Right hindlimb (tissue), 1 donor: ENCODE data around the gene GNMT.
"Not testable (repeated sequence)": the region's sequence is repeated elsewhere in the genome, so short reads cannot be mapped to it uniquely, and the experiment has no call there.

Source experiments
- DNase-seq: peaks from one replicate; pipeline ENCODE4 v3.0.0-alpha.2; 2018

Gene GNMT

DNA sequence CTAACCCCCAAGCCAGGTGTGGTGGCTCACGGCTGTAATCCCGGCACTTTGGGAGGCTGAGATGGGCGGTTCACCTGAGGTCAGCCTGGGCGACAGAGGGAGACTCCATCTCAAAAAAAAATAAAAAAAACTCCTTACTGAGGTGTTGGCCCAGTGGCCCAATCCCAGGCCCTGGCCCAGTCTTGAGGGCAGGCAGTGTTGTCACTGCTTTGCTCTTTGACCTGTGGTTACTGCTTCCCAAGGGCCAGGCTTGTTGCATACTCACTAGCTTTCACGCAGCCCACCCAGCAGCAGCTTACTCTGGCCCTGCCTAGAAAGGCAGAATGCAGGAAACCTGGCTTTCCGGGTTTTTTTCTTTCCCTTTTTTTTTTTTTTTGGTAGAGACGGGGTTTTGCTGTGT, 18.1 kb upstream of the GNMT start:
- DNase-seq = no peak

DNA sequence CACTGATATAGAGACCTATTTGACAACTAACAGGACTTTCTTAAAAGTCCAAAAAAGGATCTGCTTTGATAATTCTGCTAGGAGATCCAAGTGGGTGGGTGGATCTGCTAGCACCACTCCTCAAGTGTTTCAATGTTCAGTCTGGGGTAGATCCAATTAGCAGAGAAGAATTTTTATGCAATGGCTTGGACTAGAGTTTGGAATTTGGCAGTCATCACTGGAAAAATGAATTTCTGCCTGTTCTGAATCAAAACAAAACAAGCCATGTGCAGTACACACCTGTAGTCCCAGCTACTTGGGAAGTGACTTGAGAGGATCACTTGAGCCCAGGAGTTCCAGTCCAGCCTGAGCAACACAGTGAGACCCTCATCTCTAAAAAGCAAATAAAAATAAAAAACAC, 12.6 kb upstream of the GNMT start:
- DNase-seq = no peak

DNA sequence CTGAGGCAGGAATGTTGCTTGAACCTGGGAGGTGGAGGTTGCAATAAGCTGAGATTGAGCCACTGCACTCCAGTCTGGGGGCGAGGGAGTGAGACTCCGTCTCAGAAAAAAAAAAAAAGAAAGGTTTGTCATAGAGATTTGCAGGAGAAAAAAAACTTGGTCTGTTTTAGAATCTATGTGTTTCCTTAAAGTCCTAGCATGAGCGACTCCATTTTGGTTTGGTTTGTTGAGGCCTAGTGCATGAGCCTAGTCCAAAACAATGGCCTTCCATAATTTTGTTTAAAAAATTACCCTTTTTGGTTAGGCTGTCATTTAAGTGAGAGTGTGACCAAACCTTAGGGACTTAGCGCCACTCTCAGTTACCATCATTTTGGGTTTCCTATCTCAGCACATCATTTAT, 8.2 kb upstream of the GNMT start:
- DNase-seq = no peak

DNA sequence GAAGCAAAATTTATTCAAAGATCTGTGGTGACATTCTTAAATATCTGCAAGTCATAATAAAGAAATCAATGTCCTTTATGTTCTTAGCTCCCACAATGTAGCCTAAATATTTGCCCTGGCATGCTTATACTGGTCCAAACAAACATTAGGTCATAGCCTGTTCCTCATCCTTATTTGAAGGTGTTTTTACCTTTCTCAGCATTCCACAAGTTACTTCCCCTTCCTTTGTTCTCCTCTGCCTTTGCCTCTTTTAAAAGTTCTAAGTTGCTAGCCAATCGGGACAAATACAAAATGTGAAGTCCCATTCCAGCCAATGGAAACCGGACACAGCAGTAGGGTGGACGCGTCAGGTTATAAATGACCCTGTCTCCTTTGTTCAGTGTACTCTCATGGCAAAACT, 6.1 kb upstream of the GNMT start:
- DNase-seq = not testable (repeated sequence)

DNA sequence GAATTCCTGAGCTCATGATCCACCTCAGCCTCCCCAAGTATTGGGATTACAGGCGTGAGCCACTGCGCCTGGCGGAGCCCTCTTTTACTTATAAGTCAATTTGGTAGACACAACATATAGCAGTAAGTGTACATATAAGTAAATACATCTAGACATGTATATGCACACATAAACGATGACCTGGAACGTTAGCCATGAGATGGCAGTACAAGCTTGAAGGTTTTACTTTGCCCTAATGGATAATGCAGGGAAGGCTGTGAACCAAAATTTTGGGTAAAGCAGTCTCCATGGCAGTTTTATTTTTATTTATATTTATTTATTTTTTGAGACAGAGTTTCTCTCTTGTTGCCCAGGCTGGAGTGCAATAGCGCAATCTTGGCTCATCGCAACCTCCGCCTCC, 2.4 kb upstream of the GNMT start:
- DNase-seq = no peak

DNA sequence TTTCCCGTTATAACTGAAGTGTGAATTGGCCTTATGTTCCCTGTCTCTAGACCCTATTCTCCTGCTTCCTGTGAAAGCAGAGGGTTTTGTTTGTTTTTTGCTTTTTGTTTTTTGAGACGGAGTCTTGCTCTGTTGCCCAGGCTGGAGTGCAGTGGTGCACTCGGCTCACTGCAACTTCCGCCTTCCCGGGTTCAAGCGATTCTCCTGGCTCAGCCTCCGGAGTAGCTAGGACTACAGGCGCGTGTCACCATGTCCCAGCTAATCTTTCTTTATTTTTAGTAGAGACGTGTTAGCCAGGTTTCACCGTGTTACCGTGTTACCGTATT, 674 bp upstream of the GNMT start:
- no peak for DNase-seq

DNA sequence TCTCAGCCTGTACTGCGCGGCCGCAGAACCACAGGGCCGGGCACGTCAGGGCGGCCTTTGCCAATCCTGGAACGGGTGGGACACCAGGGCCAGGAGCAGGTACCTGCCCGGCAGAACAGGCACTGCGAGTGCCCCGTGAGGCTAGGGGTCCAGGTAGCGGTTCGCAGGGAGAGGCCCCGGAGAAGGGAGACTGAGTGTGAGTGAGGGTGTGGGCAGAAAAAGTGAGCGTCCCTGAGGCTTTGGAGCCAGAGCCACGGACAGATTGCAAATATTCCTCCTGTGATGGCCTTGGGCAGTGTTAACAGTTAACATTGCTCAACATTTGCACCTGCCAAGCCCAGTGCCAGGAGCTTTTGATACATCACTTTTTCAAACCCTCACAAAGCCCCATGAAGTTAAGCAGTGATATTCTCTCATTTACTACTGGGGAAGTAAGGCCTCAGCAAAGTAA, 491 bp downstream of the GNMT start:
- no peak for DNase-seq

DNA sequence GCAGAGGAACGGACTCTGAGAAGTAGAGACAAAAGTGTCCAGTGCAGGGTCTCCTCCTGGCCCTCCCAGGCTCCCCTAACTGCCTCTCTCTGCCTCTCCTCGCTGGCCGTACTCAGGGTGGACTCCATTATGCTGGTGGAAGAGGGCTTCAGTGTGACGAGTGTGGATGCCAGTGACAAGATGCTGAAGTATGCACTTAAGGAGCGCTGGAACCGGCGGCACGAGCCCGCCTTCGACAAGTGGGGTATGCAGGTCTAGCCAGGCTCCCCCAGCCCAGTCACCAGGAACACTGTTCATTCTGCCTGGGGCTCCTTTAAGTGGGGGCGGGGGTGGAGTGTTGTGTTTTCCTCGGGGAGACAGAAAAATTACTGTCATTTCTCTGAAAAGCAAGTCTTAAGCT, 1.5 kb downstream of the GNMT start:
- DNase-seq = no peak

DNA sequence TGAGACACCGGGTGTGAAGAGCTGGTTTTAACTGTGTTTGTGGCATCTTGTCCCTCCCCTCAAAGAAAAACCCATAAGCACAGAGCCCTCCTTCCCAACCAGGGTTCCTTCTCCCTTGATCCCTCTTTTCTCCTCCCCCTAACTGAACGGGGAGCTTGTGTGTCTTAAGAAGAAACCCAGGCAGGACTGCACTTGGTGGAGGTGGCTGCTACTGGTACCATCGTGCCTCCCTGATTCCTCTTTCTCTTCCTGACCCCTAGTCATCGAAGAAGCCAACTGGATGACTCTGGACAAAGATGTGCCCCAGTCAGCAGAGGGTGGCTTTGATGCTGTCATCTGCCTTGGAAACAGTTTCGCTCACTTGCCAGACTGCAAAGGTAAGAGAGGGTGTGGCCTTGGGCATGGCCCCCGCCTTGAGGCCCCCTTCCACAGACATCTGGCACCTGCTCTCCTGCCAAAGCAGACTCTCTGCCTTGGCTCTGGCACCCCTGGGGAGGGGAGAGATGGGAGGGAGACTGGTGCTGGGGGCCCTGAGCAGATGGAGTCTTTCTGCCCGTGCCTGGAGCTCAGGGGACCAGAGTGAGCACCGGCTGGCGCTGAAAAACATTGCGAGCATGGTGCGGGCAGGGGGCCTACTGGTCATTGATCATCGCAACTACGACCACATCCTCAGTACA, 2.1 kb downstream of the GNMT start:
- no peak for DNase-seq

DNA sequence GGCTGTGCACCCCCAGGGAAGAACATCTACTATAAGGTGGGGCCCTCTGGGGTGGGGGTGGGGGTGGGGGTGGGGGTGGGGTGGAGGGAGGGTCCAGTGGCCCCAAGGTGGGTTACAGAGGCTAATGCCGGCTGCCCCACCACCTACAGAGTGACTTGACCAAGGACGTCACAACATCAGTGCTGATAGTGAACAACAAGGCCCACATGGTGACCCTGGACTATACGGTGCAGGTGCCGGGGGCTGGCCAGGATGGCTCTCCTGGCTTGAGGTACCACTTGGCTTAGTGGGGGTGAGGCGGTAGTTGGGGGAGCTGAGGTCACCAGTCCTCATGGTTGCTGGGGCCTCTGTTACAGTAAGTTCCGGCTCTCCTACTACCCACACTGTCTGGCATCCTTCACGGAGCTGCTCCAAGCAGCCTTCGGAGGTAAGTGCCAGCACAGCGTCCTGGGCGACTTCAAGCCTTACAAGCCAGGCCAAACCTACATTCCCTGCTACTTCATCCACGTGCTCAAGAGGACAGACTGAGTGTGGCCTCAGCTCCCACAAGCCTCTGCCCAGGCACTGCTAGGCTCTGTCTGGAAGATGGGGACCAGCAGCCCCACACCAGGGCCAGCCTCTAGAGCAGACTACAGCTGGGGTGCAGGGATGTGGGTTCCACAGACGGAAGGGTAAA, 2.8 kb downstream of the GNMT start:
- DNase-seq = no peak

DNA sequence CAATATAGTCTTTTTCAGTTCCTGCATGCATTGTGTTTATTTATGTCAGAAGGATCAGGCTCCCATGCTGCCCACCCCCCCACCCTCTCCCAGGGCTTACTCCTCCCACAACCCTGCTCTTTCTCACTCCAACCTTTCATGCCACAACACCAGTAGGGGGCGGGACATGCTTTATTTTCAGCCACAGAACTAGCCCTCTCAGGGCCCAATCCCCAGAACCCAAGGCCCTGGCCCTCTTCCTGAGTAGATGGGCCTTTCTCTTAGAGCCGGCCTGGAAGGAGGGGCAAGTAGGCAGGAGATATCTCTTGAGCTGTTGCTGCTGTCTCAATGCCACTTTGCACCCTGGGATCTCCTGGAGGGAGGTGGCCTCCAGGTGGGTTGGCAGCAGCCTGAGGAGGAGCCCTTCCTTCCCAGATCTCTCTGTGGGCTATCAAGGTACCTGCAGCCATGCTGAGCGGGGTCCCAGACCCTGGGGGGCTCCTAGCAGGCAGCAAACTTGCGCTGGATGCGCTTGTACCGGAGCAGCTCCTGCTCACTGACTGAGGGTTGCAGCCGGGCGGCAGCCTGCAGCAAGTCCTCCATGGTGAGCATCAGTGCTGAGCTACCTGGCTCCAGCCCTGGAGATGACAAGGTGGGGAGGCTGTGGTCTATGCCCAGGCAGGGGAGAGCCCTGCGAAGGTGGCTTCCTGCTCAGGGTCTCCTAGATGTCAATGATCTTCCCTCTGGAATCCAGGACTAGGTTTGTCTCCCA, 3.5 kb downstream of the GNMT start:
- DNase-seq = no peak

DNA sequence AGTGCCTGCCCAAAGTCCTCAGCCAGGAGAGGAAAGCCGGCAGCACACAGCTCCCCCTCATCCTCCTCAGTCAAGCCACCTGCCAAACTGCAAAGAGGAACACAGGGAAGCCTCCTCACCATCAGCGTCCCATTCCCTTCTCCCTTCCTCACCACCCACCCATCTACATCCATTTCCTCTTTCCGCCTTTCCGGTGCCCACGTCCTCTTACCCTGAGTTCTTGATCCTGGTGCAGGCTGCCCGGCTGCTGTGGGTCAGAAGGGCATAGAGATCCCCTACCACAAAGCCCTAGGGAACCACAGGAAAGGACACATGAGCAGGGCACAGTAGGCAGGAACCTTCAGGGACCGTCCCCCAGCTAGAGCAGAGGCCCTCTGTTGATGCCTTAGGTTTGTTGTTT, 6.0 kb downstream of the GNMT start:
- DNase-seq = no peak

DNA sequence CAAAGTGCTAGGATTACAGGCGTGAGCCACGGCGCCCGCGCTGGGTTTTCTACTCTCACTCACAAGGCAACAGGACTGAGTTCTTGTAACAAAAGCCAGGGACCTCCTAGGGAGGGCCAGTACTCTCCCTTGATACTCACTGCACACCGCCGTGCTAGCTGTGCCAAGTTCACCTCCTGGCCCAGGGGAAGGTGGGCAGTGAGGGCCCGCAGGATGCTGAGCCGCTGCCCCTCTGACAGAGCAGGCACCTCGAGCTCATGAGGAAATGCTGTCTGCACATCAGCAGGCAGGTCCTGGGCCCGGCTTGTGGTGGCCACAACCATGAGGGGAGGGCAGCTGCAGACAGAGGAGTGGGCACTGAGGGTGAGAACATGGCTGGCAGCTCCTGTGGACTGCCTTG, 6.7 kb downstream of the GNMT start:
- DNase-seq = no peak

DNA sequence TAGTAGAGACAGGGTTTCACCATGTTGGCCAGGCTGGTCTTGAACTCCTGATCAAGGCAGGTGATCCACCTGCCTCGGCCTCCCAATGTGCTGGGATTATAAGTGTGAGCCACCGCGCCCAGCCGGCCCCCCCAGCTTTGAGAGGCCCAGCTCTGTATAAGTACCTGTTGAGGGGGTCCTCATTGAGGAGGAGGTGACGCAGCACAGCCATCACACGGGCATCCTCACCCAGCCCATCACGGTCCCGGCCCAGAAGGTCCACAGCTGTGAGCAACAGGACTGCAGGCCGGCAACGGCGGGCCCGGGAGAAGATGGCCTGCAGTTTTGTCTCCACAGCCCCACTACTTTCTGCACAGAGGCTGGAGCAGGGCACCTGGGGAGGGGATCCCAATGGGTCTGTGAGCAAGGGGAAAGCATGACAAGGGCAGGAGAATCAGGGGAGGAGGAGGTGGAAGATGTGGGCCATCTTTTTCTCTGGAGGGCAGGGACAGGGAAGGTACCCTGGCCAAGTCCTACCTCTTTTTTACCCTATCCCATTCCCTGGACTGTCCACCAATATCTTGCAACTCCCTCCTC, 7.7 kb downstream of the GNMT start:
- no peak for DNase-seq

DNA sequence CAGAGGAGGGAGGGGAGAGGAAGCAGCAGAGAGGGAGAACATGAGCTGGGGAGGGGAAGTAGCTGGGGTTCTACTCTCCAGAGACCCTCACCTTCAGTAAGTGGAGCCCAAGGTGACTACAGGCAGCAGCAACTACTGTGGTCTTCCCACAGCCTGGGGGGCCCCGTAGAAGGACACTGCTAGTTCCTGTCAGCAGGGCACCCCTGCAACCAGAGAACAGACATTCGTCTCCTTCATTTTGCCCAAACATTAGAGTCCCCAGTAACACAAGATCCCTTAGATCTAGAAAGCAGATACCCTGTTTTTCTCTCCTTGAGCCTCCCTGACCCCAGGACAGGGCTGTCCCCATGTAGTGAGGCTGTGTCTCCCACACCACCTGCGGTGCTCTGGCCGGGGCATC, 8.2 kb downstream of the GNMT start:
- DNase-seq = no peak

DNA sequence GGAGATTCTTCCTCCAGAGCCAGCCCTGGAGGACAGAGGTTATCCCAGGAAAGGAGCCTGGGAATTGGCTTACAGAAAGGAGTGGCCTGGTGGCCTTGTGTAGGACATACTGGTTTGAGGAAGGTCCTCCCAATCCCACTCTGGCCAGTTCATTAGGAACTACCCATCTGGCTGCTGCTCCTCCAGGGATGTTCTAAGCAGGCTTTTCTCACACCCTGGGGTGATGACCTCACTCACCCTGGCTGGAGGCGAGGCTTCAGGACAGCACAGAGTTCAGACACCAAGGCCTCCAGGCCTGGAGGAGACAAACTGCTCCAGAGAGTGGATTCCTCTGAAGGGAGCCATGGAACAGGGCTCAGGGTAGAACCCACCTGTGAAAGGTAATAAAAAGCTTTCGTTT, 8.9 kb downstream of the GNMT start:
- no peak for DNase-seq

DNA sequence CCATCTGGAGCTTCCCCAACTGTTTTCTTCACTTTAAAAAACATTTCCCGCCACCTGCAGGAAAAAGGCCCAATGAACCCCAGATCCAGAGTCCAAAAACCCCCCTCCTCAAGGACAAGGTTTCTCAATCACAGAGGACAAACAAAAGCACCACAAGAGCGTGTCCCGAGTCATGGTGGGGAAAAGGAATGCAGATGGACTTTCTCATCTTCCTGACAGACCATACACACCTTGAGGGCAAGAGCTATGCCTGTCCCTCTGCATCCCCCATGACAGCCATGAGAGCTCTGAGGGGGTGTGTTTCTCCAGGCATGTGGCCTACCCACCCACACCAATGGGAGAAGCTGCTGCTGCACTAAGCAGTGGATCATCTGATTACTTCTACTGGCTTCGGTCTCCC, 9.4 kb downstream of the GNMT start:
- DNase-seq = no peak

DNA sequence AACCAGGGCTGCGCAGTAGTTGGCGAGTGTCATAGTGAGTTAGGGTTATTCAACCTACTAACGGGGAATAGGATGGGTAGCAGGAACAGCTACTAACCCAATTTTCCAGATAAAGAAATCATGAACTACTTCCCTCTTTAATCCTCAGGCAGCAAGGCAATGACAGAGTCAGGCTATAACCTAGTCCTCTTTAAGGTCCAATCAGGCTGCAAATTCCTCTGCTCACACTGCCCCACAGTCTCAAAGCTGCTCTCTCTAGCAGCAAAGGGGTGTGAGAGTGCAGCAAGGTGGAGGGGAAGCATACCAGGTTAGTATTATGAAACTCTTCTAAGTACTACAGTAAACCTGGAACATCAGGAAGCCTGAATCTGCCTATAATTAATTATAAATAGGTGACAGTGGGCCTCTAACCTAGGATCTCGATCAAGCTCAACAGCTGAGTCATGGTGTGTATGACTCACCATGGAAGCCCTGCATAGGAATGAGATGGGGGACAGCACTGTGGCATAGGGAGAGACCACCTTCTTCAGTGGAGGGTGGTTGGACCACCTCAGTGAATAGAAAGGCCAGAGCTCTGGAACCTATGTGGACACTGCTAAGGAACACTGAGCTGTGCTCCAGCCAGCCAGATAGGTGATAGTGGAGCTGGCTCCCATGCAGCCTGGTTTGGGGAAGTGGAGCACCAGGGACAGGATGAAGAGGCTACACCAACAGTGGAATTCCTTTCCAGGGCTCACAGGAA, 10.5 kb downstream of the GNMT start:
- DNase-seq = no peak

DNA sequence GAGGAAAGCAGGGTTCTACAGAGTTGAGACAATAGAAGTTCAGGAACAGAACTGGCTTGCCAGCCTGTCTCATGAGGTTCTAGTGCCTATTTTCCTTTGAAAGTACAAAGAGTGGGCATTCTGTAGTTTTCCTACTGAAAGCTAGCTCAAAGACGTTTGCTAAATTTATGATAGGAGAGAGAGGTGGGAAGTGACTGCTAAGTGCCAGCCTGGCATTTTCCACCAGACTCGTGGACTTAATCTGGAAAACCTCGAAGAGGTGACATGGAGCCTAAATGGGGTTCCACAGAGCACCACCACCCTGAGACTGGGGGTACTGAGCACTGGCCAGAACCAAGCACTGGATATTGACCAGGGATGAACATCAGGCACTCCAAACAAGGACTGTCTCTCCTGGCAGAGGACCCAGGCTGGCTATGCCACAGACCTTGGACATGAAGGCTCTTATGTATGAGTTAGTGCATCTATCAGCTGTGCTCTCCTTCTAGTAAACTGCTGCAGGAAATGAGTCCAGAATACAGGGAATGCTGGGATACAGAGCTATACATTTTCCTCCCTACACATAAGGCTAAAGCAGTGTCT, 11.3 kb downstream of the GNMT start:
- DNase-seq = no peak

DNA sequence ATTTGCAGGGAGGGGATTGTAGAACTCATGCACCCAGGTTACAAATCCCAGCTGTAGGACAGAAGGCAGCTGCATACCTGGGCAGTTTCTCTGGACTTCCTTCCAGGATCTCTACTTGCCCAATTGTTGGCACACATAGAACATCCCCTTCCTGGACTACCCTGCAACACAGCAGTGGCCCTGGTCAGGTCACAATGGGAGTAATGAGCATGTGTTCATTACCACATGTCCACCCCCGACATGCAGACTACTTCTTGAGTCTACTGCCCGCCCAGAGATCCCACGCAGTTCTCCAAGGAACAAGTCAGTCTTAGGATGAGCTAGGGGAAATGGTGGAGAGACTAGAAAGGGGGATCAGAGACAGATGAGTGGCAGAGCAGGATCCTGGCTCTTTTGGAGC, 13.4 kb downstream of the GNMT start:
- no peak for DNase-seq

DNA sequence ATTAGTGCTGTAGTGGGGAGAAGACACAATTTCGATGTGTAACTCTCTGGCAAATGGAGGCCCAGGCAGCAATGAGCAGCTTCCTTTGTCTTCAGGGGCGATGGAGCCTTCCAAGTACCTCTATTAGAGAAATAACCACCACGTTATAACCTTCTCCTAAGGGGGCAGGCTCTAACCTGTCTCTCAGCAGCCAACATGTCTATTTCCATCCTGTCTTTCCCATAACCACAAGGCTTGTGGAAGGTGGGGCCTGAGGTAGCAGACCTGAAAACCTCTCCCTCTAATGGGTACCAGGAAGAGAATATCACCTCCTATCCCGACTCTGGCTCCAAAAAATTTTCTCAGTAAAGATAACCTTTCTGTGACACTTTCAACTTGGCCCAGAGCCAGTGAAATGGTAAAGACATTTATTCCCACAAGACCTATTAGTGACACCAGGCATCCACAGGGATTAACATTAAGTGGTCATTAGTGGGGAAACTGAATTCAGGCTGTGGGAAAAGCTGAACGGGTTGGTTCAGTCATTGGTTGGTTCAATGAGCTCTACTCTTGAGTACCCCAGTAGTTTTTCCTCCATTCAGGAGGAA, 14.5 kb downstream of the GNMT start:
- DNase-seq = no peak

DNA sequence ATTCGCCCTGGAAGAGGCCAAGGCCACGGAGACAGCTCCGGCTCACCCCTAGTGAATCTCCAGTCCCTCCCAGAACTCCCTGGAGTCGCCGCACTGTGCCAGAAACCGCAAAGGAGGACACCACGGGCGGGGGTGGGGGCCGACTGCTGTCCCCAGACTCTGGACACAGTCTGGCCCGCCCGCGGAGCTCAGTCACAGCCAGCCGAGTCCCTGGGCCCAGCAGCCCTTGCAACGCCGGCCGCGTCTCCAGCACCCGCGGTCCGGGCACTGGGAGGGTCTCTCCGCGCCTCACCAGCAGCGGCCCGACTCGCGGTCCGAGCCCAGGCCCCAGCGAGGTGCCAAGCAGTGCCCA, 17.9 kb downstream of the GNMT start:
- DNase-seq = peak; percentile 49
